Measurements from ENCODE around the gene USP2.

Gene USP2

DNA sequence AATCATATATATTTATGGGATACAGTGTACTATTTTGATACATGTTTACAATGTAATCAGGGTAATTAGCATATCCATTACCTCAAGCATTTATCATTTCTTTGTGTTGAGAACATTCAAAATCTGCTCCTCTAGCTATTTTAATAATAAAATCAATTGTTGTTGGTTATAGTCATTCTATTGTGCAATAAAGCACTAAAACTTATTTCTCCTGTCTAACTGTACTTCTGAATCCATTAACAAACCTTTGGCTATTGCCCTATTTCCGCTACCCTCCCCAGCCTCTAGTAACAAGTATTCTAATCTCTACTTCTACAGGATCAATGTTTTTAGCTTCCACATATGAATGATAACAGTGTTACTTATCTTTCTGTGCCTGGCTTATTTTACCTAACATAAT is 15.3 kb upstream of the USP2 start:
- H4K20me1 ChIP-seq (ENCODE audit: low read depth, low read length) = no peaks in the 10 kb centered on the region
- H3K27ac ChIP-seq (ENCODE audit: low read depth, low read length) = no peak overlapping the region
- TF ChIP-seq EZH2phosphoT487 (conservative IDR thresholded peaks at IDR 0.05; ENCODE audit: low read length) = no peak
- TF ChIP-seq, protein P1, sequence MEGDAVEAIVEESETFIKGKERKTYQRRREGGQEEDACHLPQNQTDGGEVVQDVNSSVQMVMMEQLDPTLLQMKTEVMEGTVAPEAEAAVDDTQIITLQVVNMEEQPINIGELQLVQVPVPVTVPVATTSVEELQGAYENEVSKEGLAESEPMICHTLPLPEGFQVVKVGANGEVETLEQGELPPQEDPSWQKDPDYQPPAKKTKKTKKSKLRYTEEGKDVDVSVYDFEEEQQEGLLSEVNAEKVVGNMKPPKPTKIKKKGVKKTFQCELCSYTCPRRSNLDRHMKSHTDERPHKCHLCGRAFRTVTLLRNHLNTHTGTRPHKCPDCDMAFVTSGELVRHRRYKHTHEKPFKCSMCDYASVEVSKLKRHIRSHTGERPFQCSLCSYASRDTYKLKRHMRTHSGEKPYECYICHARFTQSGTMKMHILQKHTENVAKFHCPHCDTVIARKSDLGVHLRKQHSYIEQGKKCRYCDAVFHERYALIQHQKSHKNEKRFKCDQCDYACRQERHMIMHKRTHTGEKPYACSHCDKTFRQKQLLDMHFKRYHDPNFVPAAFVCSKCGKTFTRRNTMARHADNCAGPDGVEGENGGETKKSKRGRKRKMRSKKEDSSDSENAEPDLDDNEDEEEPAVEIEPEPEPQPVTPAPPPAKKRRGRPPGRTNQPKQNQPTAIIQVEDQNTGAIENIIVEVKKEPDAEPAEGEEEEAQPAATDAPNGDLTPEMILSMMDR (IDR thresholded peaks at IDR 0.05; ENCODE audit: insufficient read depth, low read length, poor library complexity, severe bottlenecking) = no peak
- H3K79me2 ChIP-seq (ENCODE audit: insufficient read depth, low read length) = no peaks in the 10 kb centered on the region
- no peak overlapping the region for H3K4me2 ChIP-seq (ENCODE audit: low read depth, low read length, poor library complexity, severe bottlenecking)
- no peak overlapping the region for H3K9ac ChIP-seq (ENCODE audit: low read length)
- no peaks in the 10 kb centered on the region for H3K36me3 ChIP-seq (ENCODE audit: low read length)
- no peaks in the 10 kb centered on the region for H3K9me3 ChIP-seq (ENCODE audit: insufficient read depth, low read length)
- H3K9me2 ChIP-seq (replicated peaks; ENCODE audit: insufficient read depth, low read length) = no peaks in the 10 kb centered on the region
- H3K4me3 ChIP-seq (ENCODE audit: insufficient read depth, low read length, poor library complexity, severe bottlenecking) = no peak overlapping the region
- no peaks in the 10 kb centered on the region for H3K27me3 ChIP-seq (ENCODE audit: low read length)
- no peaks in the 10 kb centered on the region for H3F3A ChIP-seq (ENCODE audit: insufficient read depth)
- H2AFZ ChIP-seq (ENCODE audit: low read depth, low read length, severe bottlenecking) = no peak overlapping the region

DNA sequence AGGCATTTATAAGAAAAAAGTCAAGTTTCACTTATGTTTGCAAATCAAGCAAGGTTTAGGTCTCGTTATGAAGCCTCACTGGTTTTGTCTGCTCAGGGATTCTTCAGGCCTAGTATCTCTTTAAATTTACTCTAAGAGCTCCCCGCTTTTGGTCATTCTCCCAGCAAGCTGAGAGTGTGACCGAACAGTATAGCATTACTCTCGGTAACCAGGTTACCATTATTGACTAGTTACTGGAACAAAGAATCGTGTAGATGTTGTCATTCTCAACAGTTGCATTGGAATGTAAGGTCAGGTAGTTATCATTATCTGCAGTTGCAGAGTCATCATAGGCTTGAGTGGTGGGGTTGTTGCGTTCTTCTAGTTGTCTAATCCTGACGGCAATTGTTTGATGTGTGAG is 9.8 kb upstream of the USP2 start:
- Histone ChIP-seq H3F3A (ENCODE audit: insufficient read depth) (no peaks in the 10 kb centered on the region), H3K4me3 (ENCODE audit: insufficient read depth, low read length, poor library complexity, severe bottlenecking) (no peak overlapping the region), H3K9me3 (ENCODE audit: insufficient read depth, low read length) (no peaks in the 10 kb centered on the region), H3K9ac (ENCODE audit: low read length) (no peak overlapping the region), H3K4me2 (ENCODE audit: low read depth, low read length, poor library complexity, severe bottlenecking) (no peak overlapping the region), H3K9me2 (replicated peaks; ENCODE audit: insufficient read depth, low read length) (no peaks in the 10 kb centered on the region), H3K36me3 (ENCODE audit: low read length) (no peaks in the 10 kb centered on the region), H3K27me3 (ENCODE audit: low read length) (no peaks in the 10 kb centered on the region), H3K79me2 (ENCODE audit: insufficient read depth, low read length) (no peaks in the 10 kb centered on the region), H4K20me1 (ENCODE audit: low read depth, low read length) (no peaks in the 10 kb centered on the region), H2AFZ (ENCODE audit: low read depth, low read length, severe bottlenecking) (no peak overlapping the region), H3K27ac (ENCODE audit: low read depth, low read length) (no peak overlapping the region)
- no peak for TF ChIP-seq EZH2phosphoT487 (conservative IDR thresholded peaks at IDR 0.05; ENCODE audit: low read length)
- TF ChIP-seq, protein P1 (IDR thresholded peaks at IDR 0.05; ENCODE audit: insufficient read depth, low read length, poor library complexity, severe bottlenecking) = no peak

DNA sequence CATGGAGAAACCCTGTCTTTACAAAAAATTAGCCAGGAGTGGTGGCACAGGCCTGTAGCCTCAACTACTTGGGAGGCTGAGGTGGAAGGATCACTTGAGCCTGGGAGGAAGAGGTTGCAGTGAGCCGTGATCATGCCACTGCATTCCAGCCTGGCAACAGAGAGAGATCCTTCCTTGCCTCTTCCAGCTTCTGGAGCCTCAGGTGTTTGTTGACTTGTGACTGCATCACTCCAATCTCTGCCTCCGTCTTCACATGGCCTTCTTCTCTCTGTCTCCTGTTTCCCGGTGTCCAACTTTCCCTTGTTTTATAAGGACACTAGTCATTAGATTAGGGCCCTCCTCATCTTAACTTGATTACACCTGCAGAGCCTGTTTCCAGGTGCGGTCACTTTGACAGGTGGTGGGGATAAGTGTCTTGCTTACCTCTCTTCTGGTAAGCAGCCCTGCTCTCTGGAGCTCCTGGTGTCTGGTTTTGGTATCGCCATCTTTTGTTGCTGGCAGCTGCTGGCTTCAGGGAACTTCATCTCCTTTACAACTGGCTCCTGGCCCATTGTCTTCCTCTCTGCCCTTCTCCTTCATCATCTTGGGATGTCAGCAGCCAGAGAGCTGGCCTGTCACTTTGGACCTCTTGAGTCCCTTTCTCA is 8.2 kb upstream of the USP2 start:
- H3K4me2 ChIP-seq (ENCODE audit: low read depth, low read length, poor library complexity, severe bottlenecking) = no peak overlapping the region
- no peaks in the 10 kb centered on the region for H3K79me2 ChIP-seq (ENCODE audit: insufficient read depth, low read length)
- no peaks in the 10 kb centered on the region for H3K36me3 ChIP-seq (ENCODE audit: low read length)
- H3F3A ChIP-seq (ENCODE audit: insufficient read depth) = no peaks in the 10 kb centered on the region
- H3K27me3 ChIP-seq (ENCODE audit: low read length) = no peaks in the 10 kb centered on the region
- no peak overlapping the region for H3K27ac ChIP-seq (ENCODE audit: low read depth, low read length)
- H3K9me3 ChIP-seq (ENCODE audit: insufficient read depth, low read length) = no peaks in the 10 kb centered on the region
- no peak overlapping the region for H2AFZ ChIP-seq (ENCODE audit: low read depth, low read length, severe bottlenecking)
- no peak overlapping the region for H3K4me3 ChIP-seq (ENCODE audit: insufficient read depth, low read length, poor library complexity, severe bottlenecking)
- no peak overlapping the region for H3K9ac ChIP-seq (ENCODE audit: low read length)
- H4K20me1 ChIP-seq (ENCODE audit: low read depth, low read length) = no peaks in the 10 kb centered on the region
- no peaks in the 10 kb centered on the region for H3K9me2 ChIP-seq (replicated peaks; ENCODE audit: insufficient read depth, low read length)
- TF ChIP-seq, protein P1 (IDR thresholded peaks at IDR 0.05; ENCODE audit: insufficient read depth, low read length, poor library complexity, severe bottlenecking) = no peak
- TF ChIP-seq EZH2phosphoT487 (conservative IDR thresholded peaks at IDR 0.05; ENCODE audit: low read length) = no peak
